NOMO-1 (cell line): Measurements from ENCODE around the gene ZBTB17.

Experiments used
- DNase-seq, 2 experiments: peaks; one replicate each; lab custom pipeline; 2025; ENCODE audit not compliant: unreplicated experiment in 2 of 2; lab: John Stamatoyannopoulos, UW

The ZBTB17 gene

GRCh38 chr1:15962671-15963362 lies 13.1 kb downstream of the ZBTB17 start:
- DNase-seq: no peak

DNA sequence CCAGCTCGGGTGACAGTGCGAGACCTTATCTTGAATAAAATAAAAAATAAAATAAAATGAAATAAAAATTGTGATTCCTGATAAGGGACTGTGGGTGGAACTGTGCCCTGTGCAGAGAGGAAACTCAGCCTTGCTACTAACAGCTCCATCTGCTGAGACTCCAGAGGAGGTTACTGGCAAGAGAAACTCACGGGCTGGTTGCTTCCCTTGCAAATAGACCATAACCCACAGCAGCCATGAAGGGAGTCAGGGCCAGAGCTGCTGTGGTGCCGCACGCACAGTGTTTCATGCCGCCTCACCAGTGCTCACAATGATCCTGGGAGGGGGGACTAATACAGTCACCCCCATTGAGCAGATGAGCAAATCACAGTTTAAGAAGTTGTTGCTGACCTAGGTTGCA lies 13.7 kb downstream of the ZBTB17 start:
- DNase-seq: no peak

DNA sequence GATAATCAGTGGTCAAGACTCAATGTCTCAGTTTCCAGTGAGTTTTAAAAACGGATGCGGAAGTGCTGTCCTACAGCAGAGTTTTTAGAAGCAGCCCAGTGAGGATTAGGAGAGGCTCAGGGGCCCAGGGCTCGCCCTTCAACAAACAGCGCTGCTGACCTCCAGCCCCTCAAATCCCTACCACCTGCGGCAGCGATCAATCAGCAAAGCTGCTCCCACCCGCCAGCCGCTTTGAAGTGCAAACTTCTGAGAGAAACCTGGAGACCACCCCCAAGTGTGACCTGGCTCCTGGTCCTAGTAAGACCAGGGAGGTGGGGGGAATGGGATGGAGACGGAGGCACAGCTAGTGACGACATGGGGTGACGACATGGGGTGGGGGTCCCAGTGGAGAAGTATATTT lies 14.4 kb downstream of the ZBTB17 start:
- no peak for DNase-seq

GRCh38 chr1:15960808-15961207 lies 15.1 kb downstream of the ZBTB17 start:
- no peak for DNase-seq

- no peak for DNase-seq
Observed at GRCh38 chr1:15959827-15960446, 16.0 kb downstream of the ZBTB17 start.

DNA sequence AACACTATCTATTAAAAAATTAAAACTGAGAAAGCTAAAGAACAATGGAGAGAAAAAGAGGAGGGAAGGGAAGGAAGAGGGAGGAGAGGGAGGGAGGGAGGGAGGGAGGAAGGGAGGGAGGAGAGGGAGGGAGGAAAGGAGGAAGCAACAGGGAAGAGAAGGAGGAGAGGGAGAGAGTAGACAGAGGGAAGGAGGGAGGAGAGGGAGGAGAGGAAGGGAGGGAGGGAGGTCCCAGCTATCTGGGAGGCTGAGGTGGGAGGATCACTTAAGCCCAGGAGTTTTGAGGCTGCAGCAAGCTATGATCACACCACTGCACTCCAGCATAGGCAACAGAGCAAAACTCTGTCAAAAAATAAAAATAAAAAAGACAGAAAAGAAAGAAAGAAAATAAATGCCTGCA lies 16.5 kb downstream of the ZBTB17 start:
- DNase-seq: no peak

GRCh38 chr1:15958793-15959192 lies 17.1 kb downstream of the ZBTB17 start:
- no peak for DNase-seq

DNA sequence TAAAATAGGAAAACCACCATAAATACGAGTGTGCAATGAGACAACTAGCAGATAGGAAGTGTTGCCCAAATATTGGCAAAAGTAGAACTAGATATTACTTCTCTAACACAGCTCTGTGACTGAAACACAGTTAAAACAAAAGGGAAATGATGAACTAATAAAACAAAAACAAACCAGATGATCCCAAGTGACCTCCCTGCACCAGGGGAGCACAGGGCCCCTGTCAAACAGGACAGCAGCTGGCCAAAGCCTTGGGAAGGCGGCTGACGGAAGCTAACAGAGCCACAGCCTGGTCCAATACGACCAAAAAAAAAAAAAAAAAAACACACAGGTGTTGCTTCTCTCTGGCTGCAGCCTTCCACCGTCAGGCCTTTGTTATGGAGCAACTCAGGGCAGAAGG lies 17.8 kb downstream of the ZBTB17 start:
- DNase-seq: no peak

DNA sequence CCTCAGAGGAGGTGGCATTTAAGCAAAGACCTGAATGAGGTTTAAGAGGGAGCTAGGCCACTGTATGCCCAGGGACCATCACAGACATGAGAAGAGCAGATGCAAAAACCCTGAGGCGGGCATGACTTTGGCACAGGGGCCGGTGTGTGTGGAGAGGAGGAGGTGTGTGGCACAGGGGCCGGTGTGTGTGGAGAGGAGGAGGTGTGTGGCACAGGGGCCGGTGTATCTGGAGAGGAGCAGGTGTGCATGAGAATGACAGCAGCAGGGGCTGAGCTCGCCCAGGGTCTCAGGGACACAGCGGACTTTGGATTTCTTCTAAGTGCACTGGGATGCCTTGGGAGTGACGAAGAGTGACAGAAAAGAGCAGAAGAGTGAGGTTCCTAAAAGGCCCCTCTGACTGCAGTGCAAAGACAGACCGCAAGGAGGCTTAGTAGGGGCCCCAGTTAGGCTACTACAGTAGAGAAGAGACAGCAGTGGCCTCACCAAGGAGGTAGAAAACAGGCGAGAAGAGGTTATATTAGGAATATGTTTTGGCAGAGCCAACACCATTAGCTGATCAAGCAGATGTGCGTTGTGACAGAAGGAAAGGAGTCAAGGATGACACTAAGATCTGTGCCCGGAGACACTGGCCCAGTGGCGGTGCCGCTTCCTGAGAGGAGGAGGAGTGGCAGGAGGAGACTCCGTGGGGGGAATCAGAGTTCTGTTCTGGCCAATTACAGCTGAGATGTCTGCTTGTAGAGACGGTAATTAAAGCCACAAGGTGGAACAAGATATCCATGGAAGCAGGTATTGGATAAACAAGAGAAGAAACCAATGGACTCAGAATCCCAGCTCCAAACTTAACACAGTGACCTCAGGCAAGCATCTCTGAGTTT lies 18.4 kb downstream of the ZBTB17 start:
- no peak for DNase-seq

- no peak for DNase-seq
Observed at GRCh38 chr1:15956150-15956549, 19.8 kb downstream of the ZBTB17 start.

DNA sequence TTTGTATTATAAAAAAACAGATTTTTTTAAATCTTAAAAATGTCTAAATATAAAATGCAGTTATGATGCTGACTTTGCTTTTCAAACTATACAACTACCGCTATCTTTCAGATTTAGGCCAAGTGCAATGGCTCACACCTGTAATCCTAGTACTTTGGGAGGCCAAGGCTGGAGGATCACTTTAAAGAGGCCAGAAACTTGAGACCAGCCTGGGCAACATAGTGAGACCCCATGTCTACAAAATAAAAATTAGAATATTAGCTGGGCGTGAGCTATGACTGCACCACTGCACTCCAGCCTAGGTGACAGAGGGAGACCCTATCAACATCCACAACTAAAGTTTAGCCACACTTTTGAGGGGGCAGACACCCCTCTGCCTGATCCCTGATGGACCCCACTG lies 20.3 kb downstream of the ZBTB17 start:
- no peak for DNase-seq

GRCh38 chr1:15954316-15954715 lies 21.6 kb downstream of the ZBTB17 start:
- DNase-seq: no peak

DNA sequence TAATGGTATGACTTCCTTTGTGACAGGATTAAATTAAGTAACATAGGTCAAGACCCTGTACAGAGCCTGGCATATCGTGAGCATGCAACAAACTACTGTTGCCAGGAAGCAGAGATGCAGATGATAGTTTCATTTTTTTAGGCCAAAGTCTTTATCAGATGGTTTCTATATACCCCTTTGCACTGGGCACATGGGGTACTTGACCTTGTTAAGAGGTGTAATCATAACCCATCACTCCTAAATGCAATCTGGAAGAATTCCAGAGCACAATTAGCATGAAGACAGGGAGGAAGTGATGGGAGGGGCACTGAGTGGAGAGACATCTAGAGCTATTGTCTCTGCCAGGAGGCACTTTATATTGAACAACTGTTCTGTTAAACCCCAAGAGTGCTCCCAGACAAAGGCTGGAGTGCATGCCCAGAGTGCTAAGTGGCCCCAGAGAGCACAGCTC lies 22.1 kb downstream of the ZBTB17 start:
- DNase-seq: no peak

GRCh38 chr1:15953294-15953771 lies 22.6 kb downstream of the ZBTB17 start:
- no peak for DNase-seq

DNA sequence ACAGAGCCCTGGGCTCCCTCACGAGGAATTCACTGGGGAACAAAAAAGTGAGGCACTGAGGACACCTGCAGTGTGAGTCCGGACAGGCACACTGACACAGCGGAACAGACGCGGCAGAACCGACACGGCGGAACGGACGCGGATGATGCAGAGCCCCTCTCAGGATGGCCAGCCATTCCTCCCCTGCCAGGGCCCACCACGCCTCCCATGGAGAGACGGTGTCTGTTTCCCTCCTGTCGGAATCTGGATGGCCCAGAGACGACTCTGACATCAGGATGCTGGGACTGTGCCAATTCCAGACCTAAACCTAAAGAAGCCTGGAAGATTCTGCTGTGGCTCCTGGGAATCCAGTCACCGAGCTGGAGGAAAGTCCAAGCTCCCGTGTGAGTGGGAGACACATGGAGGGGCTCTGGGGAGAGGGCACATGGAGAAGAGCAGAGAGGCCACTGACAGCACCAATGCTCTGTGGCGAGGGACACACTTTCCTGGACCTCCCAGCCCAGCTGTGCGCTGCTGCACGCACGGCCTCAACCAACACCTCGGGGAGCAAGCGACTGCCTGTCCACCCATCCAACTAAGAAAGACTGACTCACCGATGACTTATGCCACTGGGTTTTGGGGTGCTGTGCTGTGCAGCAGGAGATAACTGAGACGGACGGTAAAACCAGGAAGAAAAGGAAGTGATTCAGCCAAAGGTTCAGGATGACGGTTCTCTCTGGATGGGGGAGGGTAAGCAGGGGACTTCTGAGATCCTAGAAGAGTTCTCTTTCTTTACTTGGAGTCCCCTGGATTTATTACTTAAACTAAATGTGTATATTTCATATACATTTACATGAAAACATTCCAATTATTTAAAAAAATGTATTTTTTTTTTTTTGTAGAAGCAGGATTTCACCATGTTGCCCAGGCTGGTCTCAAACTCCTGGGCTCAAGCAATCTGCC lies 23.3 kb downstream of the ZBTB17 start:
- peak; percentile 17 to 31 for DNase-seq

- DNase-seq: no peak
Observed at GRCh38 chr1:15951341-15952153, 24.4 kb downstream of the ZBTB17 start.

DNA sequence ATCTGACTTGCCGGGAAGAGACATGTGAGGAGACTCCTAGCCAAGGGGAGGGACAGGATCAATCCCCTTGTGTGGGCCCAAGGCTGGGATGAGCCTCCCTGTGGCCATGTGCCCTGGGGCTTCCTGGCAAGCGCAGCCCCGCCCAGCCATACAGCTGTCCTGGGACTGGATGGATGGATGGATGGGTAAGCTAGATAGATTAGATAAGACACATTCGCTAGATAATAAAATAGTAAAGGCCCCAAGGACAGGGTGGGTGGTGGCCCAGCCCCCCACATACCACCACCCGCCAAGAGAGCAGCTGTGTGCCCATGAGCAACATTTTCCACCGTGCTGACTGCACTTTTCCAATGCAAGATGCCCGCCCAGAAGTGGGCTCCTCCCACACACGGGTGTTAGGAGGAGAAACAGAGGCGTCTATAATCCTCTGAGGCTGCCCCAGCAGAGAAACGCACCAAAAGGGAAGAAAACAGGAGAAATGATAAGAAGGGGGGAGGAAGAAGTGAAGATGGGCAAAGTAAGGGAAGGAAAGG lies 25.1 kb downstream of the ZBTB17 start:
- no peak for DNase-seq

GRCh38 chr1:15950302-15950701 lies 25.6 kb downstream of the ZBTB17 start:
- no peak for DNase-seq
